Peyer's patch (tissue), 4 donors: ENCODE data around the gene FILIP1. TPM values are rescaled to one million over a fixed set of nuclear protein-coding genes. Genes with fewer than 3 reads are reported as not detected.

Experiments used
- DNase-seq, 3 donors: peaks; one replicate each; pipeline ENCODE4 v3.0.0-alpha.2; 2017 to 2019
- H3K27ac ChIP-seq, 4 donors: fragments of 200-600 bp; sonication (generic); one replicate each; pipeline ENCODE4 v1.5.1; 2016 to 2019
- H3K27me3 ChIP-seq, 2 donors: fragments of 200-600 bp; sonication (generic); one replicate each; pipeline ENCODE4 v1.5.1; 2019
- H3K36me3 ChIP-seq, 3 donors: fragments of 200-600 bp; sonication (generic); one replicate each; pipeline ENCODE4 v1.5.1; 2016 to 2019
- H3K4me1 ChIP-seq, 4 donors: fragments of 200-600 bp; sonication (generic); one replicate each; pipeline ENCODE4 v1.5.1; 2016 to 2019
- H3K4me3 ChIP-seq, 4 donors: fragments of 200-600 bp; sonication (generic); 1 replicate in 3 of 4; 2 replicates in 1 of 4; pipeline ENCODE4 v1.5.1; 2016 to 2019; ENCODE audit warnings: mild to moderate bottlenecking in 1 of 4
- H3K9me3 ChIP-seq, 4 donors: fragments of 200-600 bp; sonication (generic); one replicate each; pipeline ENCODE4 v1.5.1; 2016 to 2019; ENCODE audit warnings: mild to moderate bottlenecking in 1 of 4
- CTCF ChIP-seq, 6 experiments: fragments of 450-650 bp in 4 of 6; fragments of 200-600 bp in 2 of 6; sonication (generic) in 1 of 6; IDR thresholded peaks; one replicate each; pipeline ENCODE4 v1.5.1; 2017 to 2019; ENCODE audit warnings: antibody characterized with exemption in 6 of 6, mild to moderate bottlenecking in 3 of 6, moderate library complexity in 1 of 6
- POLR2A ChIP-seq, 2 donors: fragments of 450-650 bp; IDR thresholded peaks; one replicate each; pipeline ENCODE4 v1.5.1; 2017; ENCODE audit warnings: antibody characterized with exemption in 2 of 2, mild to moderate bottlenecking in 2 of 2, moderate library complexity in 2 of 2
- total RNA-seq, 4 donors: library from RNA; depleted of rRNA; stranded (reverse); fragments of >200 nt; gene quantifications; one replicate each; pipeline ENCODE4 v1.1.0, GENCODE V29; 2016

FILIP1 gene
- total RNA-seq, 4 donors from 2014 or later: 1.1 to 7.4 (median 4.0) TPM

DNA sequence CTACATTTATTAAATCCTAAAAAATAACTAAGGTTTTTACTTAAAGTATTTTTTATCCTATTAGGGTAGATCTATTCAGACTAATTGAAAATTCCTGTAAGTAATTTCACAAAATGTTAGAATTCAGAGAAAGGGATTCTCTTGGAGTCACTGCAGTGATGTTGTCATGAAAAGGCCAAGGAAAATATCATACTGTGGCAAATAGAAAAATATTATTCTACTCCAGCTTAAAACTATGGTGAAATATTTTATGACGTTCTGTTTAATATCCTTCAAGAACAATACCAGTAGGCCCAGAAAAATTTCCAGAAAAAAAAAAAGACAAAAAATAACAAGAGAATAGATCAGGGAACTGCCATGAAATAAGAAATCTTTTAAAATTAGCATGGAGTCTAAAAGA is 73.6 kb downstream of the FILIP1 start:
- H3K4me3 ChIP-seq: no peak overlapping the region
- no peak overlapping the region for H3K27ac ChIP-seq
- no peaks in the 10 kb centered on the region for H3K9me3 ChIP-seq
- H3K27me3 ChIP-seq: no peaks in the 10 kb centered on the region
- no peaks in the 10 kb centered on the region for H3K36me3 ChIP-seq
- no peak for DNase-seq
- no peaks in the 10 kb centered on the region for H3K4me1 ChIP-seq
- TF ChIP-seq CTCF (IDR thresholded peaks at IDR 0.05): no peak
- no peak for TF ChIP-seq POLR2A (IDR thresholded peaks at IDR 0.05)

- no peaks in the 10 kb centered on the region for H3K9me3 ChIP-seq
- H3K36me3 ChIP-seq: no peaks in the 10 kb centered on the region
- no peaks in the 10 kb centered on the region for H3K4me1 ChIP-seq
- no peak for DNase-seq
- no peaks in the 10 kb centered on the region for H3K27me3 ChIP-seq
- no peak for TF ChIP-seq POLR2A (IDR thresholded peaks at IDR 0.05)
- no peak for TF ChIP-seq CTCF (IDR thresholded peaks at IDR 0.05)
- no peak overlapping the region for H3K27ac ChIP-seq
- H3K4me3 ChIP-seq: no peak overlapping the region
Measured at GRCh38 chr6:75419416-75419815, 74.2 kb downstream of the FILIP1 start.

DNA sequence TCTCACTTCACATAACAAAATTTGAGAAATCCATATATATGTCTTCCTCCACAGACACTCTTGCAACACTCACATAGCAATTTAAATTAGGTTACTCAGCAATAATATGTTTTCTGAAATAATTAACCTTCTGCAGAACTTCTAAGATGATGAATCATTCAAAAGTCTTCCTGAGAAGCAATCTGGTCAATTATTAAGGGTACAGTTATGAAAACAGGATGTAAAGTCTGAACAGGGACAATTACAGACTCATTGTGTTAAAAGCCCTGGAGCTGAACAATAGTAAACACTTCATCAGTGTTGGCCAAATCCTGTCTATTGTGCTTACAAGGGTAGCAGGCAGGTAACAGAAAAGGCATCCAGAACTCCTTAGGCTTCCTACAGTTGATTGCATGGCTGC is 75.4 kb downstream of the FILIP1 start:
- no peaks in the 10 kb centered on the region for H3K27me3 ChIP-seq
- no peak overlapping the region for H3K4me3 ChIP-seq
- H3K27ac ChIP-seq: no peak overlapping the region
- H3K9me3 ChIP-seq: no peaks in the 10 kb centered on the region
- no peaks in the 10 kb centered on the region for H3K36me3 ChIP-seq
- TF ChIP-seq CTCF (IDR thresholded peaks at IDR 0.05) (no peak), POLR2A (IDR thresholded peaks at IDR 0.05) (no peak)
- no peak for DNase-seq
- H3K4me1 ChIP-seq: no peaks in the 10 kb centered on the region

- Histone ChIP-seq H3K4me1 (no peaks in the 10 kb centered on the region), H3K27me3 (no peaks in the 10 kb centered on the region), H3K4me3 (no peak overlapping the region), H3K27ac (no peak overlapping the region), H3K36me3 (no peaks in the 10 kb centered on the region), H3K9me3 (no peaks in the 10 kb centered on the region)
- DNase-seq: no peak
- TF ChIP-seq CTCF (IDR thresholded peaks at IDR 0.05): no peak
- TF ChIP-seq POLR2A (IDR thresholded peaks at IDR 0.05): no peak
Measured at GRCh38 chr6:75416443-75416842, 77.2 kb downstream of the FILIP1 start.

- no peak for TF ChIP-seq POLR2A (IDR thresholded peaks at IDR 0.05)
- no peak for TF ChIP-seq CTCF (IDR thresholded peaks at IDR 0.05)
- no peaks in the 10 kb centered on the region for H3K27me3 ChIP-seq
- DNase-seq: no peak
- no peak overlapping the region for H3K27ac ChIP-seq
- no peaks in the 10 kb centered on the region for H3K36me3 ChIP-seq
- no peaks in the 10 kb centered on the region for H3K9me3 ChIP-seq
- no peaks in the 10 kb centered on the region for H3K4me1 ChIP-seq
- no peak overlapping the region for H3K4me3 ChIP-seq
Measured at GRCh38 chr6:75415804-75416203, 77.8 kb downstream of the FILIP1 start.

- H3K36me3 ChIP-seq: no peaks in the 10 kb centered on the region
- TF ChIP-seq CTCF (IDR thresholded peaks at IDR 0.05) (no peak), POLR2A (IDR thresholded peaks at IDR 0.05) (no peak)
- no peak overlapping the region for H3K27ac ChIP-seq
- H3K27me3 ChIP-seq: no peaks in the 10 kb centered on the region
- H3K9me3 ChIP-seq: no peaks in the 10 kb centered on the region
- H3K4me1 ChIP-seq: no peaks in the 10 kb centered on the region
- H3K4me3 ChIP-seq: no peak overlapping the region
- no peak for DNase-seq
Measured at GRCh38 chr6:75414445-75415021, 79.1 kb downstream of the FILIP1 start.
